Caki2 (cell line): Measurements from ENCODE around the gene DENND4C. TPM values are rescaled to one million over a fixed set of nuclear protein-coding genes. Genes with fewer than 3 reads are reported as not detected.
"Not testable (repeated sequence)": the region's sequence is repeated elsewhere in the genome, so short reads cannot be mapped to it uniquely, and the experiment has no call there.

Experiments
- DNase-seq: peaks from one replicate; pipeline ENCODE4 v3.0.0-alpha.2; 2015; ENCODE audit warnings: low read depth
- in situ Hi-C: cut with HindIII; loops from 2 replicates; pipeline ENCODE4 v1.10.0; 2016; ENCODE audit warnings: low sequenced_read_pairs, low pct_unique_long_range_greater_than_20kb, mixed read lengths
- total RNA-seq: library from RNA; depleted of rRNA; stranded (reverse); fragments of >200 nt; shearing (Covaris generic); gene quantifications from 2 replicates; pipeline ENCODE4 v1.2.3, GENCODE V29; 2014; ENCODE audit warnings: low replicate concordance

Gene DENND4C
- total RNA-seq, 1 experiment from 2014 or later = 22.6 TPM

DNA sequence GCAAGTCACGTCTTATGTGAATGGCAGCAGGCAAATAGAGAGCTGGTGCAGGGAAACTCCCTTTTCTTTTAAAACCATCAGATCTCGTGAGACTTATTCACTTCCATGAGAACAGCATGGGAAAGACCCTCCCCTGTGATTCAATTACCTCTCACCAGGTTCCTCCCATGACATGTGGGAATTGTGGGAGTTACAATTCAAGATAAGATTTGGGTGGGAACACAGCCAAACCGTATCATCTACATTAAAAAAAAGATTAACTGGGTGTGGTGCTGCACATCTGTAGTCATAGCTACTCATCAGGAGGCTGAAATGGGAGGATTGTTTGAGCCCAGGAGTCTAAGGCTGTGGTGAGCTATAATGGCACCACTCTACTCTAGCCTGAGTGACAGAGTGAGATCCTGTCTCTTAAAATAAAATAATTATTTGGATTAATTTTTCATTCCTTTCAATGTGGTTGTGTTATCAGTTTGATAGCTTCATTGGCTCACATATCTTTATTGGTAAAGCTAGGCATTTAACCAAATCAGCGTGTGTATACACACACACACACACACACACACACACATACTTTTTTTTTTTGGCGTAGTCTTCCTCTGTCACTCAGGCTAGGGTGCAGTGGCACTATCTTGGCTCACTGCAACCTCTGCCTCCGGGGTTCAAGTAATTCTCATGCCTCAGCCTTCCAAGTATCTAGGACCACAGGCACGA is 21.8 kb downstream of the DENND4C start:
- DNase-seq = peak; percentile 26
- in situ Hi-C loops = no loop called here

DNA sequence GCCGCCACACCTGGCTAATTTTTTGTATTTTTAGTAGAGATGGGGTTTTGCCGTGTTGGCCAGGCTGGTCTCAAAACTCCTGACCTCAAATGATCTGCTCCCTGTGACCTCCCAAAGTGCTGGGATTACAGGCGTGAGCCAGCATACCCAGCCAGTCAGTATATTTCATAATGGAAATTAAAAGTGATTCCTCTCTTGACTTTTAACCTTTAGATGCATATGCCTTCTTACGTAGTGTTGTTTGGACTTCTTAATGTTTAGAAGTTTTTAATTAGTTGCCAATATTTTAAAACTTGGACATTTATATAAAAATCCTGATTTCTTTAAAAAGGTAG is 22.4 kb downstream of the DENND4C start:
- in situ Hi-C loops = no loop called here
- DNase-seq = no peak

DNA sequence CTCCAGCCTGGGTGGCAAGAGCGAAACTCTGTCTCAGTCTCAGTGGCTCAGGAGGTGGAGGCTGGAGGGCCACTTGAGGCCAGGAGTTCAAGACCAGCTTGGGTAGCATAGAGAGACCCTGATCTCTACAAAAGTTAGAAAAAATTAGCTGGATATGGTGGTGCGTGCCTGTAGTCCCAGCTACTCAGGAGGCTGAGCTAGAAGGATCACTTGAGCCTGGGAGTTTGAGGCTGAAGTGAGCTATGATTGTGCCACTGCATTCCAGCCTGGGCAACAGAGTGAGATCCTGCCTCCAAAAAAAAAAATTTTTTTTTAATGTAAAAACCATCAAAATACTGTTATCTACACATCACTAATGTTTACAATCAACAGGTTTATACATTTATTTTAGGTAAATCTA is 24.6 kb downstream of the DENND4C start:
- no peak for DNase-seq
- in situ Hi-C loops = no loop called here

DNA sequence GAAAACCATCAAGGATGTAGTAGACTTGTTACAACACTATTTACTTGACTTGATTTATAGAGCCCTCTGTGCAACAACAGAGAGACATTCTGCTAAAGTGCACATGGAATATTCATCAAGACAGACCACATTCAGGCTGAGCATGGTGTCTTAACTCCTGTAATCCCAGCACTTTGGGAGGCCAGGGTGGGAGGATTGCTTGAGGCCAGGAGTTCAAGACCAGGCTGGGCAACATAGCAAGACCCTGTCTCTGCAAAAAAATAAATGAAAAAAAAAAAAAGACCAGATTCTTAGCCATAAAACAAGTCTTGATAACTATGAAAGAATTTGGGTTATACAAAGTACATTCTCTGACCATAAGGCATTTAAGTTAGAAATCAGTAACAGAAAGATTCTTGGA is 25.3 kb downstream of the DENND4C start:
- no peak for DNase-seq
- in situ Hi-C loops = no loop called here

DNA sequence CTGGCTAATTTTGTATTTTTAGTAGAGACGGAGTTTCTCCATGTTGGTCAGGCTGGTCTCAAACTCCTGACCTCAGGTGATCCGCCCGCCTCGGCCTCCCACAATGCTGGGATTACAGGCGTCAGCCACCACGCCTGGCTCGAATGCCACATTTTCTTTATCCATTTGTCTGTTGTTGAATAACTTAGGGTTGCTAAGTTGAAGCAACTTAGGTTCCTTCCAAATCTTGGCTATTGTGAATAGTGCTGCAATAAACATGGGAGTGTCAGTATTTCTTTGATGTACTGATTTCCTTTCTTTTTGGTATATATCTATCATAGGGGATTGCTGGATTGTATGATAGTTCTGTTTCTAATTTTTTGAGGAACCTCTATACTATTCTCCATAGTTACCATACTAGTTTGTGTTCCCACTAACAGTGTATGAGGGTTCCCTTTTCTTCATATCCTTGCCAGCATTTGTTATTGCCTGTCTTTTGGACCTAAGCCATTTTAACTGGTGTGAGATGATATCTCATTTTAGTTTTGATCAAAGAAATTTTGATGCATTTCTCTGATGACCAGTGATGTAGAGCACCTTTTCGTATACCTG is 29.3 kb downstream of the DENND4C start:
- in situ Hi-C loops, DNase-seq: not testable (repeated sequence)

DNA sequence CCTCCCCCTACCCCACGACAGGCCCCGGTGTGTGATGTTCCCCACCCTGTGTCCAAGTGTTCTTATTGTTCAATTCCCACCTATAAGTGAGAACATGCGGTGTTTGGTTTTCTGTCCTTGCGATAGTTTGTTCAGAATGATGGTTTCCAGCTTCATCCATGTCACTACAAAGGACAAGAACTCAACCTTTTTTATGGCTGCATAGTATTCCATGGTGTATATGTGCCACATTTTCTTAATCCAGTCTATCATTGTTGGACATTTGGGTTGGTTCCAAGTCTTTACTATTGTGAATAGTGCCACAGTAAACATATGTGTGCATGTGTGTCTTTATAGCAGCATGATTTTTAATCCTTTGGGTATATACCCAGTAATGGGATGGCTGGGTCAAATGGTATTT is 35.1 kb downstream of the DENND4C start:
- DNase-seq, in situ Hi-C loops: not testable (repeated sequence)

DNA sequence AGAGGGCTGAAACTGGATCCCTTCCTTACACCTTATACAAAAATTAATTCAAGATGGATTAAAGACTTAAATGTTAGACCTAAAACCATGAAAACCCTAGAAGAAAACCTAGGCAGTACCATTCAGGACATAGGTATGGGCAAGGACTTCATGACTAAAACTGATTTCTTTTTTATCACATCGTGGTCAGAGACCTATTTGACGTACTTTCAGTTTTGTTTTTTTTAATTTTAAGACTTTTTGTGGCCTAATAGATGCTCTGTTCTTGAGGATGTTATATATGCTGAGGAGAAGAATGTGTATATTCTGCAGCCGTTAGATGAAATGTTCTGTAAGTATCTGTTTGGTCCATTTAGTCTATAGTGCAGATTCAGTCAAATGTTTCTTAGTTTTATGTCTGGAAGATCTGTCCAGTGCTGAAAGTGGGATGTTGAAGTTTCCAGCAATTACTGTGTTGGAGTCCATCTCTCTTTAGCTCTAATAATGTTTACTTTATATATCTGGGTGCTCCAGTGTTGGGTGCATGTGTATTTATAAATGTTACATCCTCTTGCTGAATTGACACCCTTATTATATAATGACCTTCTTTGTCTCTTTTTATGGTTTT is 36.4 kb downstream of the DENND4C start:
- in situ Hi-C loops, DNase-seq: not testable (repeated sequence)

DNA sequence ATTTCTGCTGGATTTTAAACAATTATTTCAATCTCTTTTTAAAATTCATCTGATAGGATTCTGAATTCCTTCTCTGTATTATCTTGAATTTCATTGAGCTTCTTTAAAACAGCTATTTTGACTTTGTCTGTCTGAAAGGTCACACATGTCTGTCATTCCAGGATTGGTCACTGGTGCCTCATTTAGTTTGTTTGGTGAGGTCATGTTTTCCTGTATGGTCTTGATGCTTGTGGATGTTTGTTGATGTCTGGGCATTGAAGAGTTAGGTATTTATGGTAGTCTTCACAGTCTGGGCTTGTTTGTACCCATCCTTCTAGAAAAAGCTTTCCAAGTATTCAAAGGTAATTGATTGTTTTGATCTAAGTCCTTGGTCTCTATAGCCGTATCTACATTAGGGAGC is 39.1 kb downstream of the DENND4C start:
- no peak for DNase-seq
- in situ Hi-C loops = no loop called here

DNA sequence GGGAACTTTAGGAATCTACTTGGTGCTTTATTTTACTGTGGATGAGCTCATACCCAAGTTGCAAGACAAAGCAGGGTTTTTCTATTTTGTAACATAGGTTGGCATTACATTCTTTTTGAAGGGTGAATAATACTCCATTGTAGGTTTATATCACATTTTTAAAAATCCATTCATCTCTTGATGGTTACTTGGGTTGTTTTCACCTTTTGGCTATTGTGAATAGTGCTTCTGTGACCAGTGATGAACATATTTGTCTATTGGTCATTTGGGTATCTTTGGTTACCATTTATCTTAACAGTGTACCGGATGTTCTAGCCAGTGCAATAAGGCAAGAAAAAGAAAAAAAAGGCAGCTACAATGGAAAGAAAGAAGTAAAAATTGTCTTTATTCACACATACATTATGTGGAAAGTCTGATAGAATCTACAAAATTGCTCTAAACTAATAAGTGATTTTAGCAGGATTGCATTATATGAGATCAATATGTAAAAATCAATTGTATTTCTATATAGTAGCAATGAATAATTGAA is 40.0 kb downstream of the DENND4C start:
- in situ Hi-C loops = no loop called here
- no peak for DNase-seq

DNA sequence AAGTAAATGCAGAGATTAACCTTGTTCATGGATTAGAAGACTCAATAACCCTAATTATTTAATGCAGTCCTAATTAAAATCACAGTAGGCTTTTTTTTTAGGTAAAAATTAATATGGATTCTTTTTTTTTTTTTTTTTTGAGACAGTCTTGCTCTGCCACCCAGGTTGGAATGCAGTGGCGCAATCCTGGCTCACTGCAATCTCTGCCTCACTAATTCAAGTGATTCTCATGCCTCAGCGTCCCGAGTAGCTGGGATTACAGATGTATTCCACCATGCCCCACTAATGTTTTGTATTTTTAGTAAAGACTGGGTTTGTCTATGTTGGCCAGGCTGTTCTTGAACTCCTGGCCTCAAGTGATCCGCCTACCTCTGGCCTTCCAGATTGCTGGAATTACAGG is 40.6 kb downstream of the DENND4C start:
- in situ Hi-C loops = no loop called here
- no peak for DNase-seq

DNA sequence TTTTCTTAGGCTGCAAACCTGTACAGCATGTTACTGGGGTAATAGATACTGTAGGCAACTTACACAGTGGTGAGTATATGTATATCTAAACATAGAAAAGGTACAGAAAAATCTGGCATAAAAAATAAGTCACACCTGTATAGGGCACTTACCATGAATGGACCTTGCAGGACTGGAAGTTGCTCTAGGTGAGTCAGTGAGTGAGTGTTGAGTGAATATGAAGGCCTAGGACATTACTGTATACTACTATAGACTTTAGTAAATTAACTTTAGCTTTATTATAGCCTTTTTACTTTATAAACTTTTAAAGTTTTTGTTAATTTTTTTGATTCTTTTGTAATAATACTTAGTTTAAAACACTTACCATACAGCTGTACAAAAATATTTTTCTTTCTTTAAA is 51.3 kb downstream of the DENND4C start:
- in situ Hi-C loops = no loop called here
- DNase-seq = no peak

DNA sequence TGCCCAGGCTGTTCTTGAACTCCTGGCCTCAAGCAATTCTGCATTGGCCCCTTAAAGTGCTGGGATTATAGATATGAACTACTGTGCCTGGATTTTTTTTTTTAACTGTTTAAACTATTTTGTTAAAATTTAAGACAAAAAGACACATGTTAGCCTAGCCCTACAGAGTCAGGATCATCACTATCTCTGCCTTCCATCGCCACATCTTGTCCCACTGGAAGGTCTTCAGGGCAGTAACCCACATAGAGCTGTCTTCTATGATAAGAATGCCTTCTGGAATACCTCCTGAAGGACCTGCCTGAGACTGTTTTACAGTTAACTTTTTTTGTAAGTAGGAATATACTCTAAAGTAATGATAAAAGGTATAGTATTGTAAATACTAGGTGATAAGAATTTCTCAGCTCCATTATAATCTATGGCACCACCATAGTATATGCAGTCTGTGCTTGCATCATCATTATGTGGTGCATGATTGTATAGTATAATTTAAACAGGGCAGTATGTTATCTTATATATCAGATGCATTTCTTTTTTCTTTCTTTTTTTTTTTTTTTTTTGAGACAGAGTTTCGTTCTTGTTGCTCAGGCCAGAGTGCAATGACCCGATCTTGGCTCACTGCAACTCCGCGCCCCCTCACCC is 52.7 kb downstream of the DENND4C start:
- in situ Hi-C loops = no loop called here
- DNase-seq = no peak

DNA sequence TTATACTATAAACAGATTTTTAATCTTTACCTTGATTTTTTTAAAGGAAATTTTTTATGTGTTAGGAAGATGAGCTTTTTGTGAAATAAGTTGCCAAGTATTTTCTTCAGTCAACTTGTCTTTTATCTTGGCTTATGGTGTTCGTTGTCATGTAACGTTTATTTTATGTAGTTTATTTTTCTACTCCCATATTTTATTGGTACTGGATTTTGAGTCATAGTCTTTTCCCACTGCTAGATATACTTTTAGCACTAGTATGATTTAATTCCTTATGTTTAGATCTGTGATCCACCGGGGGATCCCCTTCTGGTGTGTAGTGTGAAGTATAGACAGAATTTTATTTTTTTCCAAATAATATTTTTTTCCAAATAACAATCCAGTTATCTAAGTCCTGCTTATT is 54.2 kb downstream of the DENND4C start:
- in situ Hi-C loops = no loop called here
- no peak for DNase-seq

DNA sequence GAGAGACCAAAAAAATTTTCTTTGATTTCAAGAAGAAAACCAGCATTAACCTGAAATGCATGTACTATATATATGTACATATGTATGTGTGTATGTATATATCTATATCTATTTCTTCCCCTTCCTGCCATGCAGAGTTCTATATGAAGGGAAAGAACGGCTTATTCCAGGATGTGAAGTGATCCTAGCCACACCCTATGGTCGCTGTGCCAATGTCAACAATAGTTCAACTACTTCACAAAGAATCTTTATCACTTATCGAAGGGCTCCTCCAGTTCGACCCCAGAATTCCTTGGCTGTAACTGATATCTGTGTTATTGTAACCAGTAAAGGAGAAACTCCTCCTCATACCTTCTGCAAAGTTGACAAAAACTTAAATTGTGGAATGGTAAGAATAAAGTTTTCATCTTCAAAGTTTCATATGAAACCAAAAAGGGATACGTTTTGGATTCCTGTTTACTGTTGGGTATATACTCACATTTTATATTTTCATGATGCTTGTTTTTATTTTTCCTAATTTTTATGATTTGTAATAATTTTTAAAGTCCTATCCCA is 56.2 kb downstream of the DENND4C start:
- in situ Hi-C loops = no loop called here

DNA sequence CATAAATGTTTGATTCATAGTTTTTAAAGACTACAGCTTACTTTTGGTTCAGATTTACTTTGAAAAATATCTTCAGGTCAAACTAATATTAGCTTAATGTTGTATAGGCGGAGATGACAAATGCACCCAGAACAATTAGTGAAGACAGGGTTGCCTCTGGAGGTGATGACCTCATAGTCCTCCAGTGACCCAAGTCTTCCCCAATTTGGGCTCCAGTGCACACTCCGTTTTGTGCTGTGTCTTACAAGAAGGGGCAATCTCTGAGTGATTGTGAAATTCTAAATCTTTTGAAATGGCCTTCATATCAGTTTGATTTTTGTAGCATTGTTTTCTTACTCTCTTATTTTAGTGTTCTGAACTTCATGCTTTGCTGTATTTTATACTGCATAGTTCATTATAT is 57.6 kb downstream of the DENND4C start:
- no peak for DNase-seq
- in situ Hi-C loops = no loop called here

More for the DNA sequence above, 56.2 kb downstream of the DENND4C start:
- DNase-seq = no peak

DNA sequence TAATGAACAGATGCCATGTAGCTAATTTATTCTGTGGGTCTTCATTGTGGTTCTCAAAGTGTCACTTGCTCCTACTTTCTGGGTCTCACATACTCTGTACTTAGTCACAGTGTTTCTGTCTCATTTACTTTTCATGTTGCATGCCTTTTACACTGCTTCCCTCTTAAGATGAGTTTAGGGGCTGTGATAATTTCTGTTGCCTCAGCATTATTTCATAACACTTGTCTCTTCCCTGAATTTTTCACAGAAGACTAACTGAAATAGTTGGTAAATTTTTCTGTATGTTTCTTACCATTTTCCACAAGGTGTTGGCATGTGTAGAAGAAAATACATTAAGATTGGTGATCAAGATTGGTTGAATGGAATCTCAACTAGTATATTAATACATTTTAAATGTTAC is 59.6 kb downstream of the DENND4C start:
- no peak for DNase-seq
- in situ Hi-C loops = no loop called here

DNA sequence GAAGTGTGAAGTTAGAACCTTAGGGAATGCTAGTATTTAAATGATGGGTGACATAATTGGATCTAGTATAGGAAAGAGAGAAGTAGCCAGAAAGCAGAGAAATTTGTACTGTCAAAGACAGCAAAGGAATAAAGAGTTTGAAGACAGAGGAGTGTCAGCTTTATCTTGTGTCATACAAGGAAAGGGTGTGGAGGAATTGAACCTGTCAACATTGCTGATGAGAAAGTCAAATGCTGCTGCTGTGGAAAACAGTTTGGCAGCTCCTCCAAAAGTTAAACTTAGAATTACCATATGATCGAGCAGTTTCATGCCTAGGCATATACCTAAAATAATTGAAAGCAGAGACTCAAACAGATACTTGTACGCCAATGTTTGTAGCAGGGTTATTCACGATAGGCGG is 63.7 kb downstream of the DENND4C start:
- in situ Hi-C loops = no loop called here
- no peak for DNase-seq

DNA sequence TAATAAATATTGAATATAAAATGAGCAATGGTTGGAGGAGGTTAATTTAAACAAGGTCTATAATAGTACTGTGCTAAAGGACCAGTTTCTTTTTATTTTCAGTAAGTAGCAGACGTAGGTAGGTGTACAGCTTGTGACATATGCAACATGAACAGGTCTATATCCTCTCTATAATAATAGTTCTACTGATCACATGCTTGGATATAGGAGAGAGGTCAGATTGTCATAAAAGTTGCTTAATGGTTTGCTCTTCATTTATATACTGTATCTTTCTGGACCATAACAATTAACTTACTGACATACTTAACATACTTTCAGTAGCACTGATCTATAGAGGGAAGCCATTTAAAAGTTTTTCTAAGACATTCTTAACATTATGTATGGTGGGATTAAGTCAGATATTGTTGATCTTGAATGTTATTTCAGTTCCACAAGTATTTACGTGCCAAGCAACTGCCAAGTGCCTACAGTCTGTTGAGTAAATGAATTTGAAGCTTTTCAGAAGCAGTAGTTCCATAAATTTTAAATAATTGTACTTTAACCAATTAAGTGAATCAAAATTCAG is 68.0 kb downstream of the DENND4C start:
- in situ Hi-C loops = no loop called here
- DNase-seq = no peak

DNA sequence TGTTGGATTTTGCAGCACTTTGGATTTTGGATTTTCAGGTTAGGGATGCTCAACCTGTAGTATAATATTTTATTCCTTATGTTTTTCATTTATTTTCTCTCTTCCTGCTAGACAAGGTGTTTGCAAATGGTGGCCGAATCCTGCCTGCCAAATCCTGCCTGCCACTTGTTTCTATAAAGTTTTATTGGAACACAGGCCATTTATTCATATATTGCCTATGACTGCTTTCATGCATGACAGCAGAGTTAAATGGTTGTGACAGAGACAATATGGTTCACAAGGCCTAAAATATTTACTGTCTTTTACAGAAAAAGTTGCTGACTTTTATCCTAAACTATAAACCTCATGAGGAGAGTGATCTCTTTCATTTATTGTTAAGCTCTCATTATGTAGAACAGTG is 72.7 kb downstream of the DENND4C start:
- in situ Hi-C loops = no loop called here
- DNase-seq = no peak
